Mesenchymal stem cell (in vitro differentiated cells and primary cell): ENCODE data around the gene HESX1.

ENCODE experiments used
- DNase-seq: peaks from one replicate; pipeline ENCODE4 v3.0.0-alpha.2; 2013
- H2AFZ ChIP-seq: one replicate; pipeline ENCODE4 v1.6.1; 2013; ENCODE audit warnings: low read depth, mild to moderate bottlenecking, control low read depth, inconsistent platforms, low read length, moderate library complexity
- H2AK5ac ChIP-seq: 2 replicates; pipeline ENCODE4 v1.6.1; 2013; ENCODE audit warnings: low read length, moderate library complexity, mild to moderate bottlenecking, inconsistent platforms; ENCODE audit not compliant: severe bottlenecking
- H2BK120ac ChIP-seq: one replicate; pipeline ENCODE4 v1.6.1; 2013; ENCODE audit warnings: low read depth, mild to moderate bottlenecking, inconsistent platforms, low read length, moderate library complexity
- H2BK12ac ChIP-seq, 2 experiments: one replicate each; pipeline ENCODE4 v1.6.1; 2013; ENCODE audit warnings: inconsistent platforms in 2 of 2, low read length in 2 of 2, mild to moderate bottlenecking in 2 of 2, moderate library complexity in 2 of 2, control low read depth in 1 of 2
- H2BK15ac ChIP-seq: one replicate; pipeline ENCODE4 v1.6.1; 2013; ENCODE audit warnings: mild to moderate bottlenecking, low read depth, inconsistent platforms; ENCODE audit not compliant: poor library complexity, severe bottlenecking
- H2BK5ac ChIP-seq: 2 replicates; pipeline ENCODE4 v1.6.1; 2013; ENCODE audit warnings: low read depth, mild to moderate bottlenecking, low read length, control low read depth, inconsistent platforms; ENCODE audit not compliant: poor library complexity, severe bottlenecking
- H3K14ac ChIP-seq, 2 experiments: one replicate each; pipeline ENCODE4 v1.6.1; 2013; ENCODE audit warnings: inconsistent platforms in 2 of 2, low read length in 2 of 2, control low read depth in 1 of 2, mild to moderate bottlenecking in 1 of 2, moderate library complexity in 1 of 2
- H3K18ac ChIP-seq, 2 experiments: one replicate each; pipeline ENCODE4 v1.6.1; 2013; ENCODE audit warnings: inconsistent platforms in 2 of 2, low read length in 2 of 2, control low read depth in 1 of 2, low read depth in 1 of 2, mild to moderate bottlenecking in 1 of 2
- H3K23ac ChIP-seq, 2 experiments: one replicate each; pipeline ENCODE4 v1.6.1; 2013; ENCODE audit warnings: inconsistent platforms in 2 of 2, low read length in 2 of 2, mild to moderate bottlenecking in 2 of 2, moderate library complexity in 2 of 2, control low read depth in 1 of 2
- H3K27ac ChIP-seq: 2 replicates; pipeline ENCODE4 v1.5.1; 2013; ENCODE audit warnings: mild to moderate bottlenecking, moderate library complexity, low read length, control low read depth, inconsistent platforms; ENCODE audit not compliant: poor library complexity, severe bottlenecking
- H3K27me3 ChIP-seq, 2 experiments: 2 replicates each; pipeline versions ENCODE4 v1.6.1 to v1.7.0; 2013; ENCODE audit warnings: low read length in 2 of 2, mild to moderate bottlenecking in 2 of 2, moderate library complexity in 2 of 2, control low read depth in 1 of 2, inconsistent platforms in 1 of 2; ENCODE audit not compliant: control insufficient read depth in 1 of 2, insufficient read depth in 1 of 2
- H3K36me3 ChIP-seq, 2 experiments: 2 replicates each; pipeline versions ENCODE4 v1.6.1 to v1.7.0; 2013; ENCODE audit warnings: low read length in 2 of 2, control low read depth in 1 of 2, inconsistent platforms in 1 of 2, low read depth in 1 of 2, mild to moderate bottlenecking in 1 of 2; ENCODE audit not compliant: insufficient read depth in 2 of 2, control insufficient read depth in 1 of 2
- H3K4ac ChIP-seq, 2 experiments: one replicate each; pipeline ENCODE4 v1.6.1; 2013; ENCODE audit warnings: inconsistent platforms in 2 of 2, low read length in 2 of 2, mild to moderate bottlenecking in 2 of 2, moderate library complexity in 2 of 2, control low read depth in 1 of 2, low read depth in 1 of 2
- H3K4me1 ChIP-seq: 2 replicates; pipeline ENCODE4 v1.6.1; 2013; ENCODE audit warnings: low read depth, low read length, control low read depth; ENCODE audit not compliant: control insufficient read depth, insufficient read depth
- H3K4me2 ChIP-seq: 2 replicates; pipeline ENCODE4 v1.6.1; 2013; ENCODE audit warnings: low read length, mild to moderate bottlenecking, inconsistent platforms; ENCODE audit not compliant: poor library complexity, severe bottlenecking
- H3K4me3 ChIP-seq, 2 experiments: 2 replicates each; pipeline versions ENCODE4 v1.5.1 to v1.7.0; 2013; ENCODE audit warnings: low read length in 2 of 2, mild to moderate bottlenecking in 2 of 2, control low read depth in 1 of 2, low read depth in 1 of 2; ENCODE audit not compliant: insufficient read depth in 1 of 2
- H3K79me1 ChIP-seq: replicated peaks from 2 replicates; pipeline ENCODE4 v1.6.1; 2013; ENCODE audit warnings: mild to moderate bottlenecking, control low read depth, low read length, inconsistent platforms; ENCODE audit not compliant: poor library complexity, severe bottlenecking
- H3K9ac ChIP-seq: 2 replicates; pipeline ENCODE4 v1.7.0; 2013; ENCODE audit warnings: mild to moderate bottlenecking, low read length, moderate library complexity
- H3K9me3 ChIP-seq: 2 replicates; pipeline ENCODE4 v1.7.0; 2013; ENCODE audit warnings: mild to moderate bottlenecking, low read length; ENCODE audit not compliant: control insufficient read depth
- H4K8ac ChIP-seq: one replicate; pipeline ENCODE4 v1.6.1; 2013; ENCODE audit warnings: inconsistent platforms, mild to moderate bottlenecking, low read length, moderate library complexity
- H4K91ac ChIP-seq: one replicate; pipeline ENCODE4 v1.6.1; 2013; ENCODE audit warnings: mild to moderate bottlenecking, low read length, inconsistent platforms
- WGBS: methylation state at CpG from one replicate; pipeline ENCODE4 v1.1.7; 2013; ENCODE audit warnings: mixed read lengths; 5-methylcytosine and 5-hydroxymethylcytosine counted together

HESX1 gene

DNA sequence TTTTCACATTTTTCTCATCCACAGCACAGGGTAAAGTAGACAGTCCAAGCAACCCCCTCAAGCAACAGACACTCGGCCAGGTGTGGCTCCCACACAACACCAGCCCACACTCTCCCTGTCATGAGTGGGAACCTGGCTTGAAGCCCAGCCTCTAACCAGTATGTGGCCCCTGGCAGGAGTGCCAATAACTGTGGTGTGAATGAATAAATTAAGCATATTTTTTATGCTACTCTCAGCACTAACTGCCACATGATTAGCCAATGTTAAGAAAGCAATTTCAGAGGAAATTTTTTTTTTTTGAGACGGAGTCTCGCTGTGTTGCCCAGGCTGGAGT is 44.5 kb downstream of the HESX1 start:
- Histone ChIP-seq H3K4ac (no peak overlapping the region), H3K18ac (no peak overlapping the region), H3K9ac (no peak overlapping the region), H3K9me3 (no peaks in the 10 kb centered on the region), H2AK5ac (no peak overlapping the region), H4K91ac (no peak overlapping the region), H3K4me2 (no peak overlapping the region), H3K79me1 (peaks cover 3% of the 10 kb centered on the region), H2BK15ac (no peak overlapping the region), H2BK120ac (no peak overlapping the region), H3K36me3 (no peaks in the 10 kb centered on the region), H3K27me3 (no peaks in the 10 kb centered on the region), H2BK5ac (no peak overlapping the region), H2AFZ (no peak overlapping the region), H3K27ac (no peak overlapping the region), H3K4me1 (peaks cover 7% of the 10 kb centered on the region), H2BK12ac (no peak overlapping the region), H3K4me3 (no peak overlapping the region), H3K23ac (no peak overlapping the region), H3K14ac (no peak overlapping the region), H4K8ac (no peak overlapping the region)
- no peak for DNase-seq
- WGBS = 93% methylated on average over 3 of the region's 3 CpGs

DNA sequence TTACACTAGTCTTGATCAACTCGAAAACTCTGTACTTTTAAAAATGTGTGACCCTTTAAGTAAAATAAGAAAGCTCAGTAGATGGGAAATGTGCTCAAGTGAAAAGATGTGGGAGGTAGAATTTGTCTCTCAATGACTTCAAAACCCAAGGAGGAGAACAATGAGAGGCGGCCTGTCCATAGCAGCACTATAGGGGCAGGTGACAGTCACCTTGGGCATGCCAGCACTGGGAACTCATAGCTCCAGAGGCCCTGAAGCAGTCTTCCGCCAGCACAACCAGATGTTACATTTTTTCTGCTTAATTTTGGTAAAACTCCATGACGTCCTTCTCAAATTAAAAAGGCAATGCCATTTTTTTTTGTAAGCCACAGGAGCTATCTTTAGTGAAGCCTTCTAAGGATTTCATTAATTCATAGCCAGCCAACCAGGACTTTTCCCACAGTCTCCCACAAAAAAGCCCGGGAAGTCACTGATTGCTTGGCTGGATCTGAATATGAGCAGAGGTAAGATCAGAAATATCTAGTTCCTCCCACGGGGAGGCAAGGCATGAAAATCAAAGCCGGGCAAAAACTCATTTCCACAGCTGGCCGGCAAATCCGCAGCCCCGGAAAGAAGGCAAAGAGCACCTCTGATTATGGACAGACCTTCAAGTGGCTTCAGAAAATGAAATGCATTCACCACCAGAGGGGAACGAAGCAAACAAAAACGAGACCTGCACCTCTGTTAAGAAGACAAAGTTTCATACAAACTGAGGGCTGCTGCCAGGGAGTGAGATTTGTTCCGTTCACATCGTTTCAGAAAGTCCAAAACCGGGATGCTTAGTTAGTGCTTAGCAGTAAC is 45.1 kb downstream of the HESX1 start:
- no peak overlapping the region for H3K4me3 ChIP-seq
- no peak overlapping the region for H4K8ac ChIP-seq
- H3K9me3 ChIP-seq = no peaks in the 10 kb centered on the region
- peaks cover 3% of the 10 kb centered on the region for H3K79me1 ChIP-seq
- no peak overlapping the region for H2AFZ ChIP-seq
- no peak overlapping the region for H2BK15ac ChIP-seq
- no peak for DNase-seq
- no peak overlapping the region for H3K9ac ChIP-seq
- H3K27ac ChIP-seq = no peak overlapping the region
- H3K14ac ChIP-seq = no peak overlapping the region
- H2BK12ac ChIP-seq = no peak overlapping the region
- no peak overlapping the region for H3K18ac ChIP-seq
- no peaks in the 10 kb centered on the region for H3K27me3 ChIP-seq
- H4K91ac ChIP-seq = no peak overlapping the region
- no peak overlapping the region for H3K4ac ChIP-seq
- no peak overlapping the region for H2AK5ac ChIP-seq
- no peak overlapping the region for H2BK120ac ChIP-seq
- H3K36me3 ChIP-seq = no peaks in the 10 kb centered on the region
- peaks cover 7% of the 10 kb centered on the region for H3K4me1 ChIP-seq
- no peak overlapping the region for H3K23ac ChIP-seq
- H3K4me2 ChIP-seq = no peak overlapping the region
- no peak overlapping the region for H2BK5ac ChIP-seq
- 85% methylated on average over 15 of the region's 15 CpGs for WGBS

DNA sequence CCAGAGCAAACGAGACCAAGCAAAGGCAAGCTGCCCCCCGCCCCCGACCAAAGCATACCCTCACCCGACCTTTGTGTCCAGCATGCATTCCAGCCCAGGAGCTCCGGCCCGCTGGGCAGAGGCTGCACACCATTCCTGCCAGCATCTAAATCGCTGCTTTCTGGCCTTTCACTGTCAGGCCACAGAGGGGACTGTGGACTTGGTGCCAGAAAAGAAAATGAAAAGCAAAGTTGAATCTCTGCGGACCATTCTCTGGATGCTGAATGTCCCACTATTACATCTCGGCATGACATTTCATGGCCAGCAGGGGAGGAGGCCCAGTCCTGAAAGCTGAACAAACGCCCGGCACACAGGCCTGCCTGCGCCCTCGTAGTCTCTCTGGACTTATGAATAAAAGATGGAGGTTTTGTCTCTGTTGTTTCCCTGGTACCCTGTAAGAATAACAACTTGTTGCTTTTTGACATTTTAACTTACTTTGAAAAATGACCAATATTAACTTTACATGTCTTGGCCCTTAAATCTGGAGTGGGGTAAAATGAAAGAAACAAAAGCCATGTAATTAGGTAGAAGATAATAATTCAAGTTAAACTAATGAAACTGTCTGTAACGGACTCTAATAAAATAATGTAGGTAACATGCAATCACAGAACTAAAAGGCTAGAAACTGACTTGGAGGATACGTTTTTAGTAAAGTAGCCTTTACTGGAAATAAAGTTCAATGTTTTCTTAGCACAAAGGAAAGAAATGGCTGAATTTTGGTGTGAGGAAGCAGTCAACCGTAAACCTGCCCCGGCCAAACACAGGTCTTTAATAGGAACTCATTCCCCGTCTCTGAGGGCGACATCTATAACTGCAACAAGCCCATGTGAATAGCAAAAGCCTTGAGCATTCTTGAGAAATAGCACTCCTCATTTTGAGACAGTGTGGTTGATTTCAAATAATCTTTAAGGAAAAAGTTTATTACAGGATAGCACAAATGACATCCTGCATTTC is 47.3 kb downstream of the HESX1 start:
- Histone ChIP-seq H4K8ac (no peak overlapping the region), H3K27me3 (no peaks in the 10 kb centered on the region), H2AK5ac (no peak overlapping the region), H2BK5ac (no peak overlapping the region), H3K4me2 (no peak overlapping the region), H3K18ac (no peak overlapping the region), H3K23ac (no peak overlapping the region), H3K9ac (peak overlapping the region; percentile 85), H2BK15ac (peak overlapping the region; percentile 8), H3K4ac (no peak overlapping the region), H3K27ac (no peak overlapping the region), H2AFZ (no peak overlapping the region), H2BK120ac (no peak overlapping the region), H4K91ac (no peak overlapping the region), H3K4me1 (peaks cover 4% of the 10 kb centered on the region), H3K79me1 (peaks cover 2% of the 10 kb centered on the region), H3K9me3 (no peaks in the 10 kb centered on the region), H3K14ac (no peak overlapping the region), H3K36me3 (no peaks in the 10 kb centered on the region), H2BK12ac (no peak overlapping the region), H3K4me3 (peak overlapping the region in 1 of 2 experiments; percentile 68)
- WGBS = 74% methylated on average over 16 of the region's 19 CpGs
- DNase-seq = no peak

DNA sequence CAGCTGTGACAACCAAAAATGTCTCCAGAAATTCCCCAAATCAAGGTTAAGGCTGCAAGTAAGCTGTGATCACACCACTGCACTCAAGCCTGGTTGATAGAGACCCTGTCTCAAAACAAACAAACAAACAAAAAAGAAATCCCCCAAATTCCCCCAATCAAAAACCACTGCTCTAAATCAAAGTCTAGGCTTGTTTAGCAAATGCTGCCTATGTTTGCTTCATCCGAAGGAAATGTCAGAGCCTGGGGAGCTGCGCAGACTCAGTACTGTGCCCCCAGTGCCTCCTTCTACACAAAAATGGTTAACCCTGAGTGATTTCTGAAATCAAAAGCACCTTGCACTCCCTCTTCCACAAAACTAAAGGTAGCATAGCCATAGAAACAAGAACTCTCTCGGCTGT is 48.0 kb downstream of the HESX1 start:
- Histone ChIP-seq H3K36me3 (no peaks in the 10 kb centered on the region), H4K8ac (no peak overlapping the region), H3K27ac (no peak overlapping the region), H3K14ac (no peak overlapping the region), H3K4me3 (peak overlapping the region in 1 of 2 experiments; percentile 68), H3K4me2 (no peak overlapping the region), H3K4me1 (peaks cover 4% of the 10 kb centered on the region), H3K4ac (no peak overlapping the region), H3K79me1 (peaks cover 2% of the 10 kb centered on the region), H2BK120ac (no peak overlapping the region), H3K18ac (no peak overlapping the region), H3K23ac (no peak overlapping the region), H3K9ac (peak overlapping the region; percentile 85), H3K9me3 (no peaks in the 10 kb centered on the region), H2AK5ac (no peak overlapping the region), H2BK5ac (no peak overlapping the region), H3K27me3 (no peaks in the 10 kb centered on the region), H2BK12ac (no peak overlapping the region), H2BK15ac (peak overlapping the region; percentile 8), H4K91ac (no peak overlapping the region), H2AFZ (no peak overlapping the region)
- DNase-seq = no peak
- 80% methylated on average over 3 of the region's 3 CpGs for WGBS
